HG02798 (cell line): Measurements from ENCODE around the gene KRTAP12-2.
"Not testable (repeated sequence)": the region's sequence is repeated elsewhere in the genome, so short reads cannot be mapped to it uniquely, and the experiment has no call there.

Experiments used
- ATAC-seq: cut with Tn5 transposase; IDR thresholded peaks from one replicate; pipeline ENCODE4 v1.9.1; 2021; ENCODE audit warnings: mild to moderate bottlenecking; ENCODE audit not compliant: unreplicated experiment, poor library complexity

The KRTAP12-2 gene

GRCh38 chr21:44702973-44703730, 36.4 kb upstream of the KRTAP12-2 start:
- no peak for ATAC-seq

GRCh38 chr21:44702111-44702972, 35.6 kb upstream of the KRTAP12-2 start:
- no peak for ATAC-seq

- ATAC-seq = no peak
Observed at GRCh38 chr21:44701541-44701940, 34.8 kb upstream of the KRTAP12-2 start.

GRCh38 chr21:44701023-44701400, 34.3 kb upstream of the KRTAP12-2 start:
- ATAC-seq = no peak

GRCh38 chr21:44700101-44701022, 33.6 kb upstream of the KRTAP12-2 start:
- ATAC-seq = no peak

- ATAC-seq = no peak
Observed at GRCh38 chr21:44699502-44700001, 32.8 kb upstream of the KRTAP12-2 start.

GRCh38 chr21:44697811-44698734, 31.3 kb upstream of the KRTAP12-2 start:
- no peak for ATAC-seq

GRCh38 chr21:44697172-44697810, 30.6 kb upstream of the KRTAP12-2 start, which contains the start of gene KRTAP10-12:
KRTAP10-12 (plus strand) TSS chr21:44697172; CDS start chr21:44697202, 30 bp downstream.
- ATAC-seq = not testable (repeated sequence)

GRCh38 chr21:44696572-44696971, 29.8 kb upstream of the KRTAP12-2 start:
- no peak for ATAC-seq

GRCh38 chr21:44695641-44696040, 28.9 kb upstream of the KRTAP12-2 start:
- no peak for ATAC-seq

GRCh38 chr21:44695184-44695583, 28.5 kb upstream of the KRTAP12-2 start:
- no peak for ATAC-seq

- ATAC-seq = no peak
Observed at GRCh38 chr21:44694776-44695175, 28.0 kb upstream of the KRTAP12-2 start.

- ATAC-seq = no peak
Observed at GRCh38 chr21:44692798-44693512, 26.2 kb upstream of the KRTAP12-2 start.

GRCh38 chr21:44691686-44692085, 25.0 kb upstream of the KRTAP12-2 start:
- no peak for ATAC-seq

- not testable (repeated sequence) for ATAC-seq
Observed at GRCh38 chr21:44689740-44690139, 23.0 kb upstream of the KRTAP12-2 start.

- ATAC-seq = no peak
Observed at GRCh38 chr21:44687671-44688070, 20.9 kb upstream of the KRTAP12-2 start.

- ATAC-seq = no peak
Observed at GRCh38 chr21:44686843-44687561, 20.3 kb upstream of the KRTAP12-2 start.
